OCI-LY3 (cell line): ENCODE results near the gene DOCK4.

Experiments
- H2AFZ ChIP-seq: fragments of 200-600, 300-600 bp; shearing (Covaris generic); 2 replicates; pipeline ENCODE4 v1.6.0; 2014; ENCODE audit warnings: antibody characterized with exemption, low read depth, low read length
- H3K27ac ChIP-seq: fragments of 200-600, 300-600 bp; sonication (generic); 2 replicates; pipeline ENCODE4 v1.5.1; 2014; ENCODE audit warnings: mild to moderate bottlenecking, low read length, moderate library complexity, mixed read lengths
- H3K27me3 ChIP-seq: fragments of 200-600, 300-600 bp; sonication (generic); 2 replicates; pipeline ENCODE4 v1.6.1; 2014; ENCODE audit warnings: low read depth, low read length, mixed read lengths
- H3K36me3 ChIP-seq: fragments of 200-600, 300-600 bp; sonication (generic); replicated peaks from 2 replicates; pipeline ENCODE3; 2014; ENCODE audit warnings: low read depth, low read length, mixed read lengths
- H3K4me1 ChIP-seq: fragments of 300-600, 200-600 bp; sonication (generic); 2 replicates; pipeline ENCODE4 v1.6.1; 2014; ENCODE audit warnings: low read length, mixed read lengths
- H3K4me2 ChIP-seq: fragments of 200-600, 300-600 bp; sonication (generic); 2 replicates; pipeline ENCODE4 v1.6.1; 2014; ENCODE audit warnings: low read length, mixed read lengths
- H3K4me3 ChIP-seq: fragments of 300-600, 200-600 bp; sonication (generic); 2 replicates; pipeline ENCODE4 v1.5.1; 2014; ENCODE audit warnings: antibody characterized with exemption, mild to moderate bottlenecking, low read length, moderate library complexity
- H3K79me2 ChIP-seq: fragments of 300-600, 200-600 bp; shearing (Covaris generic); 2 replicates; pipeline ENCODE4 v1.6.1; 2014; ENCODE audit warnings: mild to moderate bottlenecking, low read length, mixed read lengths
- H3K9ac ChIP-seq: fragments of 300-600, 200-600 bp; shearing (Covaris generic); 2 replicates; pipeline ENCODE4 v1.6.0; 2014; ENCODE audit warnings: mild to moderate bottlenecking, low read length, moderate library complexity
- H3K9me3 ChIP-seq: fragments of 200-600, 300-600 bp; shearing (Covaris generic); 2 replicates; pipeline ENCODE4 v1.6.1; 2014; ENCODE audit warnings: low read length, mixed read lengths; ENCODE audit not compliant: insufficient read depth
- H4K20me1 ChIP-seq: fragments of 200-600, 300-600 bp; sonication (generic); 2 replicates; pipeline ENCODE4 v1.6.1; 2016; ENCODE audit warnings: low read length, mixed read lengths; ENCODE audit not compliant: insufficient read depth
- CTCF ChIP-seq: fragments of 200-600, 300-600 bp; sonication (generic); IDR thresholded peaks from 2 replicates; pipeline ENCODE4 v1.5.1; 2014; ENCODE audit warnings: antibody characterized with exemption, low read length, low read depth
- EZH2phosphoT487 ChIP-seq: fragments of 200-600 bp; shearing (Covaris generic); IDR thresholded peaks from 2 replicates; pipeline ENCODE4 v1.6.1; 2018; ENCODE audit warnings: antibody characterized with exemption, mixed run types, low read depth

Gene DOCK4

DNA sequence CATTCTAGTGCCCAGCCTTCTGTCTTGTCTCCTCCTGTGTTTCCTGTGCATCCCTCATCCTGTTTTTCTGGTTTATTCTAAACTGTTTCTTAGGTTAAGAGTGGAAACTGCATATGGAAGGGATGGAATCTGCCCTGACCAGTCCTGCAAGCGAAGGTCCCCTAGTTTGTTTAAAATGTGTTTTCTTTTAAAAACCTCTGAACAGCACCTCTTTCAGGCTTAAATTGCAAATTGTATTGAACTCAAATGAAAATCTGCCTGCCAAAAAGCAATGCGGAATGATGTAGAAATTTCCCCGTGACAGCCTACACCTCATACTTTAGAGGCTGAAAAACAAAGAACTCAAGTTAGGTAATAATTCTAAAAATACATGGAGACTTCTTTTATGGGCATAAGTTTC lies 421.1 kb downstream of the DOCK4 start:
- Histone ChIP-seq H3K9ac (no peak overlapping the region), H3K9me3 (no peaks in the 10 kb centered on the region), H3K27me3 (no peaks in the 10 kb centered on the region), H3K36me3 (no peaks in the 10 kb centered on the region), H3K4me2 (no peak overlapping the region), H3K79me2 (no peaks in the 10 kb centered on the region), H3K4me1 (peaks cover 7% of the 10 kb centered on the region), H2AFZ (no peak overlapping the region), H4K20me1 (no peaks in the 10 kb centered on the region), H3K27ac (no peak overlapping the region), H3K4me3 (no peak overlapping the region)
- TF ChIP-seq EZH2phosphoT487: no peak
- TF ChIP-seq CTCF: no peak

- Histone ChIP-seq H4K20me1 (no peaks in the 10 kb centered on the region), H3K4me2 (no peak overlapping the region), H3K79me2 (no peaks in the 10 kb centered on the region), H3K36me3 (no peaks in the 10 kb centered on the region), H3K27me3 (no peaks in the 10 kb centered on the region), H2AFZ (no peak overlapping the region), H3K27ac (no peak overlapping the region), H3K9me3 (no peaks in the 10 kb centered on the region), H3K4me3 (no peak overlapping the region), H3K9ac (no peak overlapping the region), H3K4me1 (peaks cover 7% of the 10 kb centered on the region)
- TF ChIP-seq EZH2phosphoT487: no peak
- TF ChIP-seq CTCF: no peak
These were observed 421.9 kb downstream of the DOCK4 start for GRCh38 chr7:111784296-111784695.

GRCh38 chr7:111783854-111784253 lies 422.3 kb downstream of the DOCK4 start:
- H3K27ac ChIP-seq: no peak overlapping the region

DNA sequence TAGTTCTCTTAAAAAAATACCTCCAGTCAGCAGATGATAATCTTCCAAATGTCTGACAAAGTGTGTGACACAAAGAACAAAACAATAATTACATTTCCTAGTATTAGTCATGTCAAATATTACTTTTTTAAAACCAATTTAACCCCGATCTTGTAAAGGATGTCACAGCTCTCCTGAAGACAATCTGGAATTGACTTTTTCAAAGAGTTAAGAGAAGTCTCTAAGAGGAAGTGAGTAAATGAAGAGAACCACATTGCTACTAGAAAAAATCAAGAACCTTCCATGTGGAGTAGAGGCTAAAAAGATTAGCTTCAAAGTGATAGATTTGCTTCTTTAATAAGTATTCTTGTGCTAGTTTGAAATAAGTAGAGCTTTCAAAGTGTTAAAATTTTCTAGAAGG lies 425.7 kb downstream of the DOCK4 start:
- Histone ChIP-seq H3K9ac (no peak overlapping the region), H3K79me2 (no peaks in the 10 kb centered on the region), H3K27me3 (no peaks in the 10 kb centered on the region), H3K36me3 (no peaks in the 10 kb centered on the region), H4K20me1 (no peaks in the 10 kb centered on the region), H3K4me3 (no peak overlapping the region), H3K4me1 (peaks cover 7% of the 10 kb centered on the region), H2AFZ (no peak overlapping the region), H3K9me3 (no peaks in the 10 kb centered on the region; the same call in 1 of the 2 replicates), H3K4me2 (no peak overlapping the region), H3K27ac (no peak overlapping the region)
- TF ChIP-seq EZH2phosphoT487: no peak
- TF ChIP-seq CTCF: no peak

More at GRCh38 chr7:111783854-111784253, 422.3 kb downstream of the DOCK4 start:
- no peak overlapping the region for H2AFZ ChIP-seq
- no peak for TF ChIP-seq EZH2phosphoT487
- no peak for TF ChIP-seq CTCF
- no peaks in the 10 kb centered on the region for H3K36me3 ChIP-seq
- H3K4me2 ChIP-seq: no peak overlapping the region
- H3K79me2 ChIP-seq: no peaks in the 10 kb centered on the region
- no peaks in the 10 kb centered on the region for H4K20me1 ChIP-seq
- H3K9me3 ChIP-seq: no peaks in the 10 kb centered on the region
- no peaks in the 10 kb centered on the region for H3K27me3 ChIP-seq
- H3K9ac ChIP-seq: no peak overlapping the region
- H3K4me3 ChIP-seq: no peak overlapping the region
- peaks cover 7% of the 10 kb centered on the region for H3K4me1 ChIP-seq
